Mesenchymal stem cell (in vitro differentiated cells and primary cell): ENCODE data around the gene WDR59.
A peak's percentile ranks its signal among the peaks of the same experiment; 100 is the strongest.

Experiments used
- DNase-seq: peaks from one replicate; pipeline ENCODE4 v3.0.0-alpha.2; 2013
- H2AFZ ChIP-seq: one replicate; pipeline ENCODE4 v1.6.1; 2013; ENCODE audit warnings: low read depth, mild to moderate bottlenecking, control low read depth, inconsistent platforms, low read length, moderate library complexity
- H2AK5ac ChIP-seq: 2 replicates; pipeline ENCODE4 v1.6.1; 2013; ENCODE audit warnings: low read length, moderate library complexity, mild to moderate bottlenecking, inconsistent platforms; ENCODE audit not compliant: severe bottlenecking
- H2BK120ac ChIP-seq: one replicate; pipeline ENCODE4 v1.6.1; 2013; ENCODE audit warnings: low read depth, mild to moderate bottlenecking, inconsistent platforms, low read length, moderate library complexity
- H2BK12ac ChIP-seq, 2 experiments: one replicate each; pipeline ENCODE4 v1.6.1; 2013; ENCODE audit warnings: inconsistent platforms in 2 of 2, low read length in 2 of 2, mild to moderate bottlenecking in 2 of 2, moderate library complexity in 2 of 2, control low read depth in 1 of 2
- H2BK15ac ChIP-seq: one replicate; pipeline ENCODE4 v1.6.1; 2013; ENCODE audit warnings: mild to moderate bottlenecking, low read depth, inconsistent platforms; ENCODE audit not compliant: poor library complexity, severe bottlenecking
- H2BK5ac ChIP-seq: 2 replicates; pipeline ENCODE4 v1.6.1; 2013; ENCODE audit warnings: low read depth, mild to moderate bottlenecking, low read length, control low read depth, inconsistent platforms; ENCODE audit not compliant: poor library complexity, severe bottlenecking
- H3K14ac ChIP-seq, 2 experiments: one replicate each; pipeline ENCODE4 v1.6.1; 2013; ENCODE audit warnings: inconsistent platforms in 2 of 2, low read length in 2 of 2, control low read depth in 1 of 2, mild to moderate bottlenecking in 1 of 2, moderate library complexity in 1 of 2
- H3K18ac ChIP-seq, 2 experiments: one replicate each; pipeline ENCODE4 v1.6.1; 2013; ENCODE audit warnings: inconsistent platforms in 2 of 2, low read length in 2 of 2, control low read depth in 1 of 2, low read depth in 1 of 2, mild to moderate bottlenecking in 1 of 2
- H3K23ac ChIP-seq, 2 experiments: one replicate each; pipeline ENCODE4 v1.6.1; 2013; ENCODE audit warnings: inconsistent platforms in 2 of 2, low read length in 2 of 2, mild to moderate bottlenecking in 2 of 2, moderate library complexity in 2 of 2, control low read depth in 1 of 2
- H3K27ac ChIP-seq: 2 replicates; pipeline ENCODE4 v1.5.1; 2013; ENCODE audit warnings: mild to moderate bottlenecking, moderate library complexity, low read length, control low read depth, inconsistent platforms; ENCODE audit not compliant: poor library complexity, severe bottlenecking
- H3K27me3 ChIP-seq, 2 experiments: 2 replicates each; pipeline versions ENCODE4 v1.6.1 to v1.7.0; 2013; ENCODE audit warnings: low read length in 2 of 2, mild to moderate bottlenecking in 2 of 2, moderate library complexity in 2 of 2, control low read depth in 1 of 2, inconsistent platforms in 1 of 2; ENCODE audit not compliant: control insufficient read depth in 1 of 2, insufficient read depth in 1 of 2
- H3K36me3 ChIP-seq, 2 experiments: 2 replicates each; pipeline versions ENCODE4 v1.6.1 to v1.7.0; 2013; ENCODE audit warnings: low read length in 2 of 2, control low read depth in 1 of 2, inconsistent platforms in 1 of 2, low read depth in 1 of 2, mild to moderate bottlenecking in 1 of 2; ENCODE audit not compliant: insufficient read depth in 2 of 2, control insufficient read depth in 1 of 2
- H3K4ac ChIP-seq, 2 experiments: one replicate each; pipeline ENCODE4 v1.6.1; 2013; ENCODE audit warnings: inconsistent platforms in 2 of 2, low read length in 2 of 2, mild to moderate bottlenecking in 2 of 2, moderate library complexity in 2 of 2, control low read depth in 1 of 2, low read depth in 1 of 2
- H3K4me1 ChIP-seq: 2 replicates; pipeline ENCODE4 v1.6.1; 2013; ENCODE audit warnings: low read depth, low read length, control low read depth; ENCODE audit not compliant: control insufficient read depth, insufficient read depth
- H3K4me2 ChIP-seq: 2 replicates; pipeline ENCODE4 v1.6.1; 2013; ENCODE audit warnings: low read length, mild to moderate bottlenecking, inconsistent platforms; ENCODE audit not compliant: poor library complexity, severe bottlenecking
- H3K4me3 ChIP-seq, 2 experiments: 2 replicates each; pipeline versions ENCODE4 v1.5.1 to v1.7.0; 2013; ENCODE audit warnings: low read length in 2 of 2, mild to moderate bottlenecking in 2 of 2, control low read depth in 1 of 2, low read depth in 1 of 2; ENCODE audit not compliant: insufficient read depth in 1 of 2
- H3K79me1 ChIP-seq: replicated peaks from 2 replicates; pipeline ENCODE4 v1.6.1; 2013; ENCODE audit warnings: mild to moderate bottlenecking, control low read depth, low read length, inconsistent platforms; ENCODE audit not compliant: poor library complexity, severe bottlenecking
- H3K9ac ChIP-seq: 2 replicates; pipeline ENCODE4 v1.7.0; 2013; ENCODE audit warnings: mild to moderate bottlenecking, low read length, moderate library complexity
- H3K9me3 ChIP-seq: 2 replicates; pipeline ENCODE4 v1.7.0; 2013; ENCODE audit warnings: mild to moderate bottlenecking, low read length; ENCODE audit not compliant: control insufficient read depth
- H4K8ac ChIP-seq: one replicate; pipeline ENCODE4 v1.6.1; 2013; ENCODE audit warnings: inconsistent platforms, mild to moderate bottlenecking, low read length, moderate library complexity
- H4K91ac ChIP-seq: one replicate; pipeline ENCODE4 v1.6.1; 2013; ENCODE audit warnings: mild to moderate bottlenecking, low read length, inconsistent platforms
- WGBS: methylation state at CpG from one replicate; pipeline ENCODE4 v1.1.7; 2013; ENCODE audit warnings: mixed read lengths; 5-methylcytosine and 5-hydroxymethylcytosine counted together

WDR59 gene

DNA sequence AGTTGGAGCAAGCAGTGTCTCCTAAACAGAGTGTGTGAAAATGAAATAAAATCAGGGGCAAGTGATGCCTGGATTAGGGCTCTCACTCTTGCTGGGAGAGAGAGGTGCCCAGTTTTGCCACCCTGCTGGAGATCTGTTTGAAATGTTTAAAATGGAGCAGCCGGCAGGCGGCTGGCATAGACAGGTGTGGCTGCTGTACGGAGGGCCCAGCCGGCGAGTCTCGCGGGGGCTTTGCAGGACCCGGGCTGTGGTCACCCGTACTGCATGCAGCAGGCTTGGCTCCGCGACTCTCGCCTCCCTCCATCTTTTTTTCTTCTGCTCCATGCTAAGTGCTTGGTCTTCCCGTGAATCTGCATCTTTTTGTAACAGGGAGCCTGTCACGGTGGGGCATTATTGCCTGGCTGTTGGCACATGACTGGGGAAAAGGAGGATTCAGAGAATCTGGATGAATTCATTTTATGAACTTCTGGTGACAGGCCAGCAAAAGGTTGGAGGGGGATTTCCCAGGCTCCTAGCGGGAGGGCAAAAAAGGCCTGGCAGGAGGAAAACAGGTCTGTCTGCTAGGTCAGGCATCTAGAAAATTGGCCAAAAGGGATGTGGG, 15.7 kb upstream of the WDR59 start:
- Histone ChIP-seq H3K36me3 (peaks cover 0 to 5% of the 10 kb centered on the region in 2 experiments), H3K4me1 (peaks cover 21% of the 10 kb centered on the region), H4K8ac (no peak overlapping the region), H2AK5ac (no peak overlapping the region), H2BK5ac (no peak overlapping the region), H3K79me1 (peaks cover 25% of the 10 kb centered on the region), H3K23ac (no peak overlapping the region), H3K4me3 (peak overlapping the region; percentile 83 to 87), H3K18ac (no peak overlapping the region), H2BK15ac (peak overlapping the region; percentile 34), H3K27ac (no peak overlapping the region), H2BK12ac (no peak overlapping the region), H3K9me3 (no peaks in the 10 kb centered on the region), H4K91ac (no peak overlapping the region), H3K27me3 (no peaks in the 10 kb centered on the region), H3K9ac (peak overlapping the region; percentile 76), H3K4me2 (peak overlapping the region; percentile 62), H3K14ac (no peak overlapping the region), H3K4ac (no peak overlapping the region), H2AFZ (no peak overlapping the region), H2BK120ac (no peak overlapping the region)
- DNase-seq: peak; percentile 54
- WGBS: 13% methylated on average over 11 of the region's 15 CpGs

GRCh38 chr16:74999609-75000480, 14.9 kb upstream of the WDR59 start:
- peaks cover 25% of the 10 kb centered on the region for H3K79me1 ChIP-seq
- no peak overlapping the region for H4K8ac ChIP-seq
- no peak overlapping the region for H2BK120ac ChIP-seq
- peak overlapping the region in 1 of 2 experiments; percentile 34 for H3K4ac ChIP-seq
- H3K18ac ChIP-seq: peak overlapping the region; percentile 37 to 86
- peak overlapping the region in 1 of 2 experiments; percentile 46 for H3K23ac ChIP-seq
- peak overlapping the region; percentile 62 for H3K4me2 ChIP-seq
- H2AK5ac ChIP-seq: no peak overlapping the region
- peak overlapping the region; percentile 18 for H2BK15ac ChIP-seq
- H3K14ac ChIP-seq: peak overlapping the region; percentile 16 to 51
- peaks cover 21% of the 10 kb centered on the region for H3K4me1 ChIP-seq
- H3K27me3 ChIP-seq: no peaks in the 10 kb centered on the region
- no peak overlapping the region for H2AFZ ChIP-seq
- H4K91ac ChIP-seq: peak overlapping the region; percentile 34
- peak; percentile 49 for DNase-seq
- H2BK5ac ChIP-seq: peak overlapping the region; percentile 49
- 2% methylated on average over 59 of the region's 71 CpGs for WGBS
- H3K9me3 ChIP-seq: no peaks in the 10 kb centered on the region
- peak overlapping the region in 1 of 2 experiments; percentile 25 for H2BK12ac ChIP-seq
- H3K9ac ChIP-seq: peak overlapping the region; percentile 76
- H3K4me3 ChIP-seq: peak overlapping the region; percentile 83 to 87
- peaks cover 0 to 5% of the 10 kb centered on the region in 2 experiments for H3K36me3 ChIP-seq
- no peak overlapping the region for H3K27ac ChIP-seq

DNA sequence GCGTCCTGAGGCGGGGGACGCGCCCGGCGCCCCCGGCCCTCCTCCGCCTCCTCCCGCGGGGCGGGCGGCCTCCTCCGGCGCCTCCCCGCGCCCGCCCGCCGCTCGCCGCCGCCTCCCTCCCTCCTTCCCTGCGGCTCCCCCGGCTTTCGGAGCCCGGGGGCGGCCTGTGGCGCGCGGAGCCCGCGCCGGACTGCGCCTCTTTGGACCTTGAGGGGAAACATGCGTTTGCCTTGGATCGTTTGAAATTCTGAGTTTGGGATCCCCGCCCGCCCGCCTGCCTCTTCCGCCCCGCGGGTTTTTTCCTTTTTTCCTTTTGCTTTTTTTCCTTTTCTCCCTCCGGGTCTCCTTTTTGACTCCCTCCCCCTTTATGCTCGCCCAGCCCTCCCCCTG, 14.3 kb upstream of the WDR59 start:
- H3K23ac ChIP-seq: no peak overlapping the region
- no peak overlapping the region for H2BK12ac ChIP-seq
- peaks cover 0 to 5% of the 10 kb centered on the region in 2 experiments for H3K36me3 ChIP-seq
- peak overlapping the region; percentile 50 for H2BK120ac ChIP-seq
- peak overlapping the region; percentile 16 to 64 for H3K14ac ChIP-seq
- H2BK5ac ChIP-seq: peak overlapping the region; percentile 49
- H2AFZ ChIP-seq: no peak overlapping the region
- H2BK15ac ChIP-seq: peak overlapping the region; percentile 91
- peak overlapping the region in 1 of 2 experiments; percentile 34 for H3K4ac ChIP-seq
- H3K18ac ChIP-seq: peak overlapping the region; percentile 86 to 88
- under 1% methylated on average over 33 of the region's 44 CpGs for WGBS
- peaks cover 21% of the 10 kb centered on the region for H3K4me1 ChIP-seq
- peak overlapping the region; percentile 62 for H4K8ac ChIP-seq
- peak overlapping the region; percentile 83 to 87 for H3K4me3 ChIP-seq
- H3K9ac ChIP-seq: peak overlapping the region; percentile 76
- no peak overlapping the region for H3K27ac ChIP-seq
- peak; percentile 24 for DNase-seq
- no peak overlapping the region for H2AK5ac ChIP-seq
- peak overlapping the region; percentile 62 for H3K4me2 ChIP-seq
- H4K91ac ChIP-seq: peak overlapping the region; percentile 65
- no peaks in the 10 kb centered on the region for H3K9me3 ChIP-seq
- peaks cover 20% of the 10 kb centered on the region for H3K79me1 ChIP-seq
- no peaks in the 10 kb centered on the region for H3K27me3 ChIP-seq
